SH-SY5Y (cell line): ENCODE data around the gene SLC4A5.

Source experiments
- GATA2 ChIP-seq: IDR thresholded peaks from 2 replicates; pipeline ENCODE4 v1.6.1; 2011; ENCODE audit warnings: mild to moderate bottlenecking, low read depth, low read length
- GATA3 ChIP-seq: IDR thresholded peaks from 2 replicates; pipeline ENCODE4 v1.6.1; 2011; ENCODE audit warnings: low read depth, mild to moderate bottlenecking, low read length, moderate library complexity

DNA sequence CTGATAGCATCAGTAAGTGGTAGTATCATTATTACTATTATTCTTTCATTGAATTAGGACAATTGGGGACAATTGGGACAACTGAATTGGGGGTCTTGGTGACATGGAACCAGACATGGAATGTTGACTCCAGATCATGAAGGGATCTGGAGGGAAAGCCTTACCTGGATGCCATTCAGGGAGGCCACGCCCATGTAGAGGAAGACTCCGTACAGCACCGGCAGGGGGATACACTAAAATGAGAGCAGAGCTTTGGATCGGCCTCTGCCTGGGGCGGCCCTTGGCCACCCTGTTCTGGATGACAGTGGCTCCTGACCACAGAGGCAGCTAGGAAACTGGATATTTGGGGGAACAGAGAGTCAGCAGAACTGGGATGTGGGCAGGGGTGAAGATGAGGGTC, 115.6 kb downstream of the SLC4A5 start:
- no peak for TF ChIP-seq GATA2
- TF ChIP-seq GATA3: no peak
